ENCODE data around the gene NUB1.

- TF ChIP-seq, protein P1, sequence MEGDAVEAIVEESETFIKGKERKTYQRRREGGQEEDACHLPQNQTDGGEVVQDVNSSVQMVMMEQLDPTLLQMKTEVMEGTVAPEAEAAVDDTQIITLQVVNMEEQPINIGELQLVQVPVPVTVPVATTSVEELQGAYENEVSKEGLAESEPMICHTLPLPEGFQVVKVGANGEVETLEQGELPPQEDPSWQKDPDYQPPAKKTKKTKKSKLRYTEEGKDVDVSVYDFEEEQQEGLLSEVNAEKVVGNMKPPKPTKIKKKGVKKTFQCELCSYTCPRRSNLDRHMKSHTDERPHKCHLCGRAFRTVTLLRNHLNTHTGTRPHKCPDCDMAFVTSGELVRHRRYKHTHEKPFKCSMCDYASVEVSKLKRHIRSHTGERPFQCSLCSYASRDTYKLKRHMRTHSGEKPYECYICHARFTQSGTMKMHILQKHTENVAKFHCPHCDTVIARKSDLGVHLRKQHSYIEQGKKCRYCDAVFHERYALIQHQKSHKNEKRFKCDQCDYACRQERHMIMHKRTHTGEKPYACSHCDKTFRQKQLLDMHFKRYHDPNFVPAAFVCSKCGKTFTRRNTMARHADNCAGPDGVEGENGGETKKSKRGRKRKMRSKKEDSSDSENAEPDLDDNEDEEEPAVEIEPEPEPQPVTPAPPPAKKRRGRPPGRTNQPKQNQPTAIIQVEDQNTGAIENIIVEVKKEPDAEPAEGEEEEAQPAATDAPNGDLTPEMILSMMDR (IDR thresholded peaks at IDR 0.05) = no peak
- no peak for TF ChIP-seq POLR2A (IDR thresholded peaks at IDR 0.05)
Measured at GRCh38 chr7:151410405-151411390, 69.1 kb downstream of the NUB1 start.
